A549 (cell line): ENCODE data around the gene KIRREL1. TPM values are rescaled to one million over a fixed set of nuclear protein-coding genes. Genes with fewer than 3 reads are reported as not detected.

Experiments used
- ATAC-seq, 2 experiments: fragments of 200-7000 bp in 1 of 2; fragments of >200 bp in 1 of 2; cut with Nextera tagmentation in 1 of 2; cut with Tn5 transposase in 1 of 2; 3 replicates each; pipeline versions ENCODE4 v1.8.0 to v1.9.1; 2018 to 2020; ENCODE audit warnings: mild to moderate bottlenecking in 1 of 2, moderate library complexity in 1 of 2
- CTCF ChIA-PET: fragments of 300-600 bp; sonication (Branson Sonifier 250); formaldehyde crosslinking; extraction: SDS; loops from one replicate; lab custom pipeline; 2021; ENCODE audit warnings: antibody characterized with exemption, inconsistent platforms; lab: Yijun Ruan, JAX
- POLR2A ChIA-PET: fragments of 350-600 bp; formaldehyde crosslinking; extraction: SDS; loops from one replicate; lab custom pipeline; 2021; ENCODE audit warnings: antibody characterized with exemption, inconsistent platforms; lab: Yijun Ruan, JAX
- DNase-seq, 2 experiments: peaks; one replicate each; pipeline versions ENCODE4 v3.0.0 to v3.0.0-alpha.2; 2011 to 2016; ENCODE audit warnings: low read depth in 1 of 2, low spot score in 1 of 2
- FAIRE-seq: peaks from 2 replicates; lab custom pipeline; 2011; peaks lifted over from hg19 to GRCh38; lab: Jason Lieb, UNC
- H3K27ac ChIP-seq, 2 experiments: fragments of >200 bp; sonication (Bioruptor Twin); formaldehyde crosslinking; 3 replicates each; pipeline ENCODE4 v1.5.1; 2016 to 2017
- H3K4me1 ChIP-seq: fragments of >200 bp; sonication (Bioruptor Twin); formaldehyde crosslinking; 3 replicates; pipeline ENCODE4 v1.6.1; 2016
- H3K4me2 ChIP-seq: fragments of >200 bp; sonication (Bioruptor Twin); formaldehyde crosslinking; 3 replicates; pipeline ENCODE4 v1.6.1; 2016
- H3K4me3 ChIP-seq: fragments of >200 bp; sonication (Bioruptor Twin); formaldehyde crosslinking; 3 replicates; pipeline ENCODE4 v1.5.1; 2016
- H3K9me3 ChIP-seq: fragments of >200 bp; sonication (Bioruptor Twin); formaldehyde crosslinking; 3 replicates; pipeline ENCODE4 v1.6.1; 2016
- CEBPB ChIP-seq, 2 experiments: fragments of >200 bp in 1 of 2; sonication (Bioruptor Twin) in 1 of 2; formaldehyde crosslinking in 1 of 2; IDR thresholded peaks; 2 replicates each; pipeline ENCODE4 v1.6.1; 2012 to 2016
- CTCF ChIP-seq: fragments of >200 bp; sonication (Bioruptor Twin); formaldehyde crosslinking; IDR thresholded peaks from 3 replicates; pipeline ENCODE4 v1.5.1; 2016
- EHMT2 ChIP-seq: fragments of 200-600 bp; sonication (generic); IDR thresholded peaks from 2 replicates; pipeline ENCODE4 v1.6.1; 2016; ENCODE audit warnings: antibody characterized with exemption, low read depth, mild to moderate bottlenecking, moderate library complexity
- FOSL2 ChIP-seq, 2 experiments: fragments of 450-650 bp in 1 of 2; fragments of >200 bp in 1 of 2; sonication (Bioruptor Twin) in 1 of 2; formaldehyde crosslinking; IDR thresholded peaks; 2 replicates each; pipeline versions ENCODE4 v1.5.0 to v1.6.1; 2016 to 2020; ENCODE audit warnings: mild to moderate bottlenecking in 1 of 2, moderate library complexity in 1 of 2
- HDAC2 ChIP-seq: fragments of 200-600 bp; sonication (generic); IDR thresholded peaks from 2 replicates; pipeline ENCODE4 v1.6.1; 2016
- HOXB13 ChIP-seq: fragments of 250-450 bp; sonication (Bioruptor Pico); IDR thresholded peaks from 2 replicates; pipeline ENCODE4 v1.5.0; 2020; ENCODE audit warnings: low read depth, mild to moderate bottlenecking, moderate library complexity
- HOXB5 ChIP-seq: fragments of 250-450 bp; sonication (Bioruptor Pico); IDR thresholded peaks from 2 replicates; pipeline ENCODE4 v1.5.0; 2020; ENCODE audit warnings: mild to moderate bottlenecking, moderate library complexity
- MAX ChIP-seq: IDR thresholded peaks from 2 replicates; pipeline ENCODE4 v1.6.1; 2012
- NFE2L2 ChIP-seq: fragments of 150-350 bp; conservative IDR thresholded peaks from 2 replicates; pipeline ENCODE4 v1.6.1; 2014; ENCODE audit warnings: low read length
- NPAS2 ChIP-seq: fragments of 250-450 bp; sonication (Bioruptor Pico); IDR thresholded peaks from 2 replicates; pipeline ENCODE4 v1.8.0; 2022; ENCODE audit warnings: mild to moderate bottlenecking, moderate library complexity, borderline replicate concordance
- POLR2A ChIP-seq: IDR thresholded peaks from 2 replicates; pipeline ENCODE4 v1.6.1; 2012; ENCODE audit warnings: mild to moderate bottlenecking, low read length
- RAD21 ChIP-seq, 2 experiments: fragments of >200 bp in 1 of 2; sonication (Bioruptor Twin) in 1 of 2; formaldehyde crosslinking in 1 of 2; IDR thresholded peaks in 1 of 2; conservative IDR thresholded peaks in 1 of 2; 2 replicates in 1 of 2; 3 replicates in 1 of 2; pipeline ENCODE4 v1.6.1; 2012 to 2018; ENCODE audit warnings: inconsistent platforms in 1 of 2
- RCOR1 ChIP-seq: fragments of 150-350 bp; IDR thresholded peaks from 2 replicates; pipeline ENCODE4 v1.6.1; 2014; ENCODE audit warnings: antibody characterized with exemption, low read length, low read depth
- SMC3 ChIP-seq: fragments of >200 bp; sonication (Bioruptor Twin); formaldehyde crosslinking; IDR thresholded peaks from 3 replicates; pipeline ENCODE4 v1.6.1; 2018; ENCODE audit warnings: inconsistent platforms
- SREBF2 ChIP-seq: fragments of 450-650 bp; IDR thresholded peaks from 2 replicates; pipeline ENCODE4 v1.6.1; 2014; ENCODE audit warnings: mild to moderate bottlenecking, moderate library complexity
- TP53 ChIP-seq: fragments of 250-450 bp; sonication (Bioruptor Pico); IDR thresholded peaks from 2 replicates; pipeline ENCODE4 v1.5.0; 2021; ENCODE audit warnings: mild to moderate bottlenecking, moderate library complexity
- USF2 ChIP-seq: fragments of 450-650 bp; IDR thresholded peaks from 2 replicates; pipeline ENCODE4 v1.6.1; 2014; ENCODE audit warnings: antibody characterized with exemption
- WGBS: methylation state at CpG from one replicate; pipeline ENCODE4 v1.1.6; 2017; ENCODE audit errors: missing lambda C conversion rate; 5-methylcytosine and 5-hydroxymethylcytosine counted together
- polyA plus RNA-seq, 4 experiments: library from polyadenylated mRNA; depleted of rRNA in 3 of 4; stranded (reverse); fragments of >200 nt; fragmentation: RNase III in 1 of 4; extraction: RNeasy Plus Mini Kit Qiagen cat#74134 plus additional on column Dnase treatment in 1 of 4; gene quantifications; 2 replicates in 3 of 4; 3 replicates in 1 of 4; pipeline ENCODE4 v1.2.3, GENCODE V29; 2011 to 2017
- TF ChIP-seq, protein P1 (sequence below): IDR thresholded peaks from 2 replicates; pipeline ENCODE4 v1.6.1; 2012
- TF ChIP-seq, protein P2 (sequence below): fragments of 250-450 bp; sonication (Bioruptor Pico); IDR thresholded peaks from 2 replicates; pipeline ENCODE4 v1.5.0; 2021; ENCODE audit warnings: mild to moderate bottlenecking, moderate library complexity, borderline replicate concordance

Gene KIRREL1
- polyA plus RNA-seq, 2 of the 4 experiments (the other 2 are of a cell fraction) = 18.7 to 41.3 TPM

GRCh38 chr1:157944663-157945280, 48.7 kb upstream of the KIRREL1 start:
- no peak overlapping the region for H3K4me2 ChIP-seq
- H3K4me3 ChIP-seq = no peak overlapping the region
- H3K27ac ChIP-seq = no peak overlapping the region
- no peak for ATAC-seq
- TF ChIP-seq POLR2A = no peak
- TF ChIP-seq FOSL2 (IDR thresholded peaks at IDR 0.05) = no peak
- TF ChIP-seq FOSL2 (CRISPR knock-in tag; IDR thresholded peaks at IDR 0.05) = no peak
- TF ChIP-seq, protein P1, sequence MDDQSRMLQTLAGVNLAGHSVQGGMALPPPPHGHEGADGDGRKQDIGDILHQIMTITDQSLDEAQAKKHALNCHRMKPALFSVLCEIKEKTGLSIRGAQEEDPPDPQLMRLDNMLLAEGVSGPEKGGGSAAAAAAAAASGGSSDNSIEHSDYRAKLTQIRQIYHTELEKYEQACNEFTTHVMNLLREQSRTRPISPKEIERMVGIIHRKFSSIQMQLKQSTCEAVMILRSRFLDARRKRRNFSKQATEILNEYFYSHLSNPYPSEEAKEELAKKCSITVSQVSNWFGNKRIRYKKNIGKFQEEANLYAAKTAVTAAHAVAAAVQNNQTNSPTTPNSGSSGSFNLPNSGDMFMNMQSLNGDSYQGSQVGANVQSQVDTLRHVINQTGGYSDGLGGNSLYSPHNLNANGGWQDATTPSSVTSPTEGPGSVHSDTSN = no peak
- TF ChIP-seq SREBF2 = no peak
- TF ChIP-seq HOXB5 = no peak
- no peak for TF ChIP-seq HOXB13 (CRISPR knock-in tag)
- TF ChIP-seq NPAS2 (CRISPR knock-in tag) = no peak
- TF ChIP-seq CEBPB (IDR thresholded peaks at IDR 0.05) = no peak
- no peak for TF ChIP-seq NFE2L2
- no peak for TF ChIP-seq CTCF
- no peak for TF ChIP-seq USF2
- TF ChIP-seq, protein P2, sequence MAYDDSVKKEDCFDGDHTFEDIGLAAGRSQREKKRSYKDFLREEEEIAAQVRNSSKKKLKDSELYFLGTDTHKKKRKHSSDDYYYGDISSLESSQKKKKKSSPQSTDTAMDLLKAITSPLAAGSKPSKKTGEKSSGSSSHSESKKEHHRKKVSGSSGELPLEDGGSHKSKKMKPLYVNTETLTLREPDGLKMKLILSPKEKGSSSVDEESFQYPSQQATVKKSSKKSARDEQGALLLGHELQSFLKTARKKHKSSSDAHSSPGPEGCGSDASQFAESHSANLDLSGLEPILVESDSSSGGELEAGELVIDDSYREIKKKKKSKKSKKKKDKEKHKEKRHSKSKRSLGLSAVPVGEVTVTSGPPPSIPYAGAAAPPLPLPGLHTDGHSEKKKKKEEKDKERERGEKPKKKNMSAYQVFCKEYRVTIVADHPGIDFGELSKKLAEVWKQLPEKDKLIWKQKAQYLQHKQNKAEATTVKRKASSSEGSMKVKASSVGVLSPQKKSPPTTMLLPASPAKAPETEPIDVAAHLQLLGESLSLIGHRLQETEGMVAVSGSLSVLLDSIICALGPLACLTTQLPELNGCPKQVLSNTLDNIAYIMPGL = no peak
- TF ChIP-seq RCOR1 = no peak
- TF ChIP-seq HDAC2 = no peak
- 59% methylated on average over 5 of the region's 5 CpGs for WGBS
- H3K9me3 ChIP-seq = no peaks in the 10 kb centered on the region
- ChIA-PET POLR2A (no interaction called here), CTCF (interaction anchor here (1.1 to 1.8 kb wide), 3 partner anchors 12 to 25 kb away, joined by 3 to 10 read pairs (median 4); no protein-coding TSS in a partner anchor)
- DNase-seq = no peak
- FAIRE-seq = no peak
- no peaks in the 10 kb centered on the region for H3K4me1 ChIP-seq

DNA sequence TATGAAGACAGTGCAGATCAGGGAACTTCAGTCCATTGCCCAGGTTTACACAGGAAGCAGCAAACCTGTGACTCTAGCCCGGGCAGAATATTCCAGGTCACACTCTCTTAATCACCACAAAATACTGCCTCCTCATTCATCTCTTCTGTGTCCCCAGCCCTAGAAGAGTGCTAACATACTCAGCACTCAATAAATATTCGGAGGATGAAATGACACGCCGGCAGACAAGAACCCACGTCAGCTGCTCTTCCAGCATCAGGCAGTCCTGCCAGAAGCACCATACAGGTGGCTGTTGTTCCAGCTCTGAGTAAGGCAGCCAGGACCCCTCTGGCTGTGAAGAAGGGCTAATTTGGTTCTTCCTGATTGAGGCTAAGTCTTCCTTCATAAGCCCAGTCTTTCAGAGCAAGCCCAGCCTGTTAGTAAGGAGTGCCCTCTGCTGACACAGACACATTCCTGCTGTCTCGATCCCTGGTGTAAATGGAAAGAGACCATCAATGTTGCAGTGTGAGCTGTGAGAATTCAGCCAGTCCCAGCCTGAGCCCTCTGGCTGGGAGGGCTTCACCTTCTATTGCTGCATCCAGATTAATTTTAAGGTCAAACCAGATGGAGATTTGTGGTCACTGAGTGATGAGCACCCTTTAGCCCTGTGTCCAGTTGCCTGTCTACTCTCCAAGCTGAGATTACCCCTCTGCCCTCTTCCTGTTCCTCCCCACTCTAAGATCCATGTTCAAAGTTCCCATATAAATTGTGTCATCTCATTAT, 45.0 kb upstream of the KIRREL1 start:
- CTCF ChIA-PET = interaction anchor here (0.7 to 7.0 kb wide), 18 partner anchors 9 to 1111 kb away, joined by 3 to 52 read pairs (median 3); no protein-coding TSS in a partner anchor
- Histone ChIP-seq H3K4me2 (no peak overlapping the region), H3K27ac (no peak overlapping the region), H3K9me3 (no peaks in the 10 kb centered on the region), H3K4me1 (no peaks in the 10 kb centered on the region), H3K4me3 (no peak overlapping the region)
- no peak for FAIRE-seq
- peak in 1 of 2 experiments; percentile 53 for DNase-seq
- ATAC-seq = peak; percentile 87 to 89
- TF ChIP-seq EHMT2 (no peak), SREBF2 (no peak), TP53 (CRISPR knock-in tag) (no peak), SMC3 (peak; percentile 45), MAX (no peak), CTCF (peak; percentile 47), RCOR1 (no peak), RAD21 (conservative IDR thresholded peaks at IDR 0.05 in 1 of 2, IDR thresholded peaks at IDR 0.05 in 1 of 2) (peak; percentile 57 to 78)
- WGBS = 40% methylated on average over 6 of the region's 6 CpGs
- POLR2A ChIA-PET = no interaction called here
